GM19455 (cell line): ENCODE measurements around the gene CDK11A.
"Not testable (repeated sequence)": the region's sequence is repeated elsewhere in the genome, so short reads cannot be mapped to it uniquely, and the experiment has no call there.

ENCODE experiments used
- ATAC-seq: cut with Tn5 transposase; IDR thresholded peaks from one replicate; pipeline ENCODE4 v1.9.1; 2021; ENCODE audit not compliant: unreplicated experiment

The CDK11A gene

DNA sequence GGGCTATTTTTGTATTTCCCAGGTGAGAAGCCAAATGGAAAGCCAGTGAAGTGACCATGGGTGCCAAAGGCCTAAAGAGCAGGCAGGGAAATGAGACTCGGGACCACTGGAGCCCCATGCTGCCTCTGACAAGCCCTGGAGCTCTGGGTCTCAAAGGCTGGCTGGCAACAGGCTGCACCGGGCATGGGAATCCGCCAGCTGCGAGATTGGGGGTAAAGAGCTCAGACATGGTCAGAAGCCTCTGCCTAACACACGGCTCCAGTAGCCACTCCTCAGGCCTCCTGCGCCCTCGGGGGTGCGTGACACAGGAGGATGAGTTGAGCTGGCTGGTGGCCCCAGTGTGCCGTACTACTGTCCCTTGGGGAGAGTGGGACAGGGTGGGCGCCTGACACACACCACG is 59.8 kb downstream of the CDK11A start:
- ATAC-seq = not testable (repeated sequence)

- ATAC-seq = not testable (repeated sequence)
Measured at GRCh38 chr1:1662830-1663560, 61.2 kb downstream of the CDK11A start.

- not testable (repeated sequence) for ATAC-seq
Measured at GRCh38 chr1:1662392-1662791, 61.8 kb downstream of the CDK11A start.

GRCh38 chr1:1658583-1659549 is 65.3 kb downstream of the CDK11A start, which contains the start of gene CDK11B:
Gene CDK11B (minus strand): TSS chr1:1659004. CDS start chr1:1657485, 1,519 bp downstream.
- ATAC-seq = peak; percentile 66
